Parathyroid adenoma (tissue), 2 donors: Measurements from ENCODE around the gene LCMT1.

Source experiments
- H2AFZ ChIP-seq: fragments of 300-600 bp; sonication (generic); one replicate; pipeline ENCODE4 v1.7.0; 2017; ENCODE audit warnings: antibody characterized with exemption, mild to moderate bottlenecking
- H3K27ac ChIP-seq: fragments of 300-600 bp; sonication (generic); one replicate; pipeline ENCODE4 v1.7.0; 2017
- H3K27me3 ChIP-seq: fragments of 300-600 bp; sonication (generic); one replicate; pipeline ENCODE4 v1.7.0; 2017; ENCODE audit warnings: low read length; ENCODE audit not compliant: control insufficient read depth, insufficient read depth
- H3K36me3 ChIP-seq: fragments of 300-600 bp; sonication (generic); one replicate; pipeline ENCODE4 v1.7.0; 2017; ENCODE audit warnings: low read length; ENCODE audit not compliant: control insufficient read depth, insufficient read depth
- H3K4me1 ChIP-seq: fragments of 300-600 bp; sonication (generic); one replicate; pipeline ENCODE4 v1.7.0; 2017; ENCODE audit warnings: control low read depth
- H3K4me2 ChIP-seq: fragments of 300-600 bp; sonication (generic); one replicate; pipeline ENCODE4 v1.7.0; 2017; ENCODE audit warnings: low read length
- H3K4me3 ChIP-seq: fragments of 300-600 bp; sonication (generic); one replicate; pipeline ENCODE4 v1.7.0; 2017; ENCODE audit warnings: low read depth, low read length
- H3K79me2 ChIP-seq: fragments of 300-600 bp; sonication (generic); one replicate; pipeline ENCODE4 v1.7.0; 2017; ENCODE audit warnings: control low read depth
- H3K9ac ChIP-seq: fragments of 300-600 bp; sonication (generic); one replicate; pipeline ENCODE4 v1.7.0; 2017; ENCODE audit warnings: mild to moderate bottlenecking
- H3K9me3 ChIP-seq: fragments of 300-600 bp; sonication (generic); one replicate; pipeline ENCODE4 v1.7.0; 2017; ENCODE audit warnings: low read length; ENCODE audit not compliant: control insufficient read depth
- CTCF ChIP-seq: fragments of 300-600 bp; sonication (generic); IDR thresholded peaks from one replicate; pipeline ENCODE4 v1.7.0; 2017; ENCODE audit warnings: antibody characterized with exemption, mild to moderate bottlenecking
- donor health status: primary hyperparathyroidism.

The LCMT1 gene

GRCh38 chr16:25192096-25192495, 80.6 kb downstream of the LCMT1 start:
- Histone ChIP-seq H3K9me3 (no peaks in the 10 kb centered on the region), H3K4me3 (no peak overlapping the region), H2AFZ (no peak overlapping the region), H3K4me2 (no peak overlapping the region), H3K27me3 (no peaks in the 10 kb centered on the region), H3K79me2 (no peaks in the 10 kb centered on the region), H3K4me1 (no peaks in the 10 kb centered on the region), H3K9ac (no peak overlapping the region), H3K36me3 (no peaks in the 10 kb centered on the region), H3K27ac (no peak overlapping the region)
- no peak for TF ChIP-seq CTCF

GRCh38 chr16:25194273-25194878, 82.8 kb downstream of the LCMT1 start:
- H3K27ac ChIP-seq, result no peak overlapping the region
- H3K9me3 ChIP-seq, result no peaks in the 10 kb centered on the region
- no peaks in the 10 kb centered on the region for H3K27me3 ChIP-seq
- H3K4me1 ChIP-seq, result no peaks in the 10 kb centered on the region
- TF ChIP-seq CTCF, result no peak
- H3K4me2 ChIP-seq, result no peak overlapping the region
- H3K79me2 ChIP-seq, result no peaks in the 10 kb centered on the region
- H2AFZ ChIP-seq, result no peak overlapping the region
- no peak overlapping the region for H3K4me3 ChIP-seq
- H3K36me3 ChIP-seq, result no peaks in the 10 kb centered on the region
- H3K9ac ChIP-seq, result no peak overlapping the region

GRCh38 chr16:25198021-25198420, 86.5 kb downstream of the LCMT1 start:
- no peaks in the 10 kb centered on the region for H3K9me3 ChIP-seq
- H3K79me2 ChIP-seq, result no peaks in the 10 kb centered on the region

GRCh38 chr16:25199457-25199856, 87.9 kb downstream of the LCMT1 start:
- no peak overlapping the region for H2AFZ ChIP-seq
- no peak overlapping the region for H3K4me2 ChIP-seq
- no peak for TF ChIP-seq CTCF
- no peak overlapping the region for H3K9ac ChIP-seq
- H3K27me3 ChIP-seq, result no peaks in the 10 kb centered on the region
- H3K9me3 ChIP-seq, result no peaks in the 10 kb centered on the region
- no peak overlapping the region for H3K27ac ChIP-seq
- H3K36me3 ChIP-seq, result no peaks in the 10 kb centered on the region
- no peaks in the 10 kb centered on the region for H3K4me1 ChIP-seq
- H3K4me3 ChIP-seq, result no peak overlapping the region
- H3K79me2 ChIP-seq, result no peaks in the 10 kb centered on the region

More at GRCh38 chr16:25198021-25198420, 86.5 kb downstream of the LCMT1 start:
- no peak overlapping the region for H3K4me2 ChIP-seq
- no peaks in the 10 kb centered on the region for H3K36me3 ChIP-seq
- H3K27me3 ChIP-seq, result no peaks in the 10 kb centered on the region
- no peak for TF ChIP-seq CTCF
- no peak overlapping the region for H2AFZ ChIP-seq
- no peak overlapping the region for H3K4me3 ChIP-seq
- H3K9ac ChIP-seq, result no peak overlapping the region
- no peak overlapping the region for H3K27ac ChIP-seq
- no peaks in the 10 kb centered on the region for H3K4me1 ChIP-seq

GRCh38 chr16:25210758-25211157, 99.2 kb downstream of the LCMT1 start:
- no peaks in the 10 kb centered on the region for H3K9me3 ChIP-seq
- no peak overlapping the region for H3K9ac ChIP-seq
- H3K36me3 ChIP-seq, result no peaks in the 10 kb centered on the region
- no peaks in the 10 kb centered on the region for H3K27me3 ChIP-seq
- no peak overlapping the region for H3K4me3 ChIP-seq
- no peak for TF ChIP-seq CTCF
- no peaks in the 10 kb centered on the region for H3K79me2 ChIP-seq
- no peak overlapping the region for H3K4me2 ChIP-seq
- H3K4me1 ChIP-seq, result no peaks in the 10 kb centered on the region
- H2AFZ ChIP-seq, result no peak overlapping the region
- no peak overlapping the region for H3K27ac ChIP-seq
